K562 (cell line): Measurements from ENCODE around the gene FDX2. TPM values are rescaled to one million over a fixed set of nuclear protein-coding genes. Genes with fewer than 3 reads are reported as not detected.
A peak's percentile ranks its signal among the peaks of the same experiment; 100 is the strongest.

Experiments
- ARHGAP35 ChIP-seq: fragments of 450-650 bp; IDR thresholded peaks from 2 replicates; pipeline ENCODE4 v1.6.1; 2018; ENCODE audit not compliant: partially characterized antibody
- CCAR2 ChIP-seq: fragments of 200-400 bp; formaldehyde crosslinking; IDR thresholded peaks from 2 replicates; pipeline ENCODE4 v1.6.1; 2017; ENCODE audit warnings: mild to moderate bottlenecking, low read depth, low read length
- ETV1 ChIP-seq: fragments of 450-650 bp; conservative IDR thresholded peaks from 2 replicates; pipeline ENCODE4 v1.6.1; 2016; ENCODE audit warnings: missing genetic modification characterization, control low read depth, low read depth, missing compliant biosample characterization
- MXI1 ChIP-seq: IDR thresholded peaks from 2 replicates; pipeline ENCODE4 v1.6.1; 2011; ENCODE audit warnings: low read depth, mild to moderate bottlenecking, improper control_type of control experiment, low read length
- NR2C2 ChIP-seq, 2 experiments: fragments of 200-800 bp in 1 of 2; sonication (Bioruptor generic) in 1 of 2; sonication (generic) in 1 of 2; formaldehyde crosslinking in 1 of 2; IDR thresholded peaks; 2 replicates each; pipeline versions ENCODE4 v1.6.1 to v1.8.0; 2016 to 2022; ENCODE audit warnings: mild to moderate bottlenecking in 1 of 2, missing compliant biosample characterization in 1 of 2, missing genetic modification characterization in 1 of 2, missing genetic modification reagents in 1 of 2
- PHF8 ChIP-seq: fragments of 200-600 bp; sonication (generic); IDR thresholded peaks from 2 replicates; pipeline ENCODE4 v1.6.1; 2012; ENCODE audit warnings: mixed run types, mild to moderate bottlenecking, inconsistent platforms, low read length, moderate library complexity, borderline replicate concordance
- PHTF2 ChIP-seq: fragments of 250-450 bp; sonication (Bioruptor Pico); IDR thresholded peaks from 2 replicates; pipeline ENCODE4 v1.5.0; 2021; ENCODE audit warnings: mild to moderate bottlenecking
- POLR2G ChIP-seq: fragments of 200-400 bp; formaldehyde crosslinking; IDR thresholded peaks from 2 replicates; pipeline ENCODE4 v1.6.1; 2017; ENCODE audit warnings: low read depth, mild to moderate bottlenecking, antibody characterized with exemption, low read length, moderate library complexity
- SETDB1 ChIP-seq: IDR thresholded peaks from one replicate; pipeline ENCODE4 v1.6.1; 2012; ENCODE audit warnings: low read length, control low read depth, inconsistent platforms
- SOX6 ChIP-seq: fragments of 450-650 bp; IDR thresholded peaks from 2 replicates; pipeline ENCODE4 v1.6.1; 2014; ENCODE audit warnings: mild to moderate bottlenecking
- SRSF9 ChIP-seq: fragments of 200-400 bp; formaldehyde crosslinking; IDR thresholded peaks from 2 replicates; pipeline ENCODE4 v1.6.1; 2017; ENCODE audit warnings: low read depth, low read length, borderline replicate concordance
- TEAD2 ChIP-seq: fragments of 450-650 bp; IDR thresholded peaks from 2 replicates; pipeline ENCODE4 v1.6.1; 2016; ENCODE audit warnings: missing genetic modification characterization, control low read depth, missing compliant biosample characterization
- TSC22D4 ChIP-seq: fragments of 450-650 bp; IDR thresholded peaks from 2 replicates; pipeline ENCODE4 v1.6.1; 2016; ENCODE audit warnings: missing genetic modification characterization, missing biosample characterization, control low read depth
- ZNF197 ChIP-seq: fragments of 200-800 bp; sonication (Bioruptor generic); IDR thresholded peaks from 2 replicates; pipeline ENCODE4 v1.6.1; 2016; ENCODE audit warnings: low read depth, missing genetic modification characterization, missing compliant biosample characterization
- polyA plus RNA-seq, 8 experiments: library from polyadenylated mRNA; depleted of rRNA in 4 of 8; stranded (reverse) in 5 of 8; unstranded in 3 of 8; fragments of >200 nt; fragmentation: Nextera tagmentation in 2 of 8; fragmentation: Illumina TruSeq in 1 of 8; extraction: Ambion mirVana in 2 of 8; extraction: Trizol in 1 of 8; gene quantifications; 2 replicates each; pipeline versions ENCODE4 v1.2.1 to v1.2.3, GENCODE V29; 2011 to 2014; ENCODE audit warnings: inconsistent platforms in 1 of 8, missing spikeins in 1 of 8
- total RNA-seq, 7 experiments: library from RNA; depleted of rRNA in 6 of 7; stranded (reverse); fragments of >200 nt in 6 of 7; fragmentation: Illumina TruSeq in 2 of 7; extraction: Trizol in 2 of 7; gene quantifications; 2 replicates each; pipeline versions ENCODE4 v1.2.1 to v1.2.3, GENCODE V29; 2011 to 2021; ENCODE audit warnings: low replicate concordance in 1 of 7
- TF ChIP-seq, protein P1 (sequence below), 2 experiments: fragments of 450-650 bp; formaldehyde crosslinking in 1 of 2; IDR thresholded peaks; 2 replicates each; pipeline versions ENCODE4 v1.4.0 to v1.6.1; 2014 to 2020; ENCODE audit warnings: mild to moderate bottlenecking in 2 of 2, borderline replicate concordance in 1 of 2, low read depth in 1 of 2
- TF ChIP-seq, protein P2 (sequence below): fragments of 450-650 bp; IDR thresholded peaks from 2 replicates; pipeline ENCODE4 v1.6.1; 2017; ENCODE audit warnings: mild to moderate bottlenecking, moderate library complexity
- TF ChIP-seq, protein P3 (sequence below): fragments of 450-650 bp; formaldehyde crosslinking; IDR thresholded peaks from 2 replicates; pipeline ENCODE4 v1.4.0; 2022; ENCODE audit warnings: missing genetic modification characterization

FDX2 gene
- total and polyA plus RNA-seq, 9 of the 15 experiments (the other 6 are each of a cell fraction or from before 2014, with no cell fraction given), result 2.5 to 49.8 (median 29.7) TPM

DNA sequence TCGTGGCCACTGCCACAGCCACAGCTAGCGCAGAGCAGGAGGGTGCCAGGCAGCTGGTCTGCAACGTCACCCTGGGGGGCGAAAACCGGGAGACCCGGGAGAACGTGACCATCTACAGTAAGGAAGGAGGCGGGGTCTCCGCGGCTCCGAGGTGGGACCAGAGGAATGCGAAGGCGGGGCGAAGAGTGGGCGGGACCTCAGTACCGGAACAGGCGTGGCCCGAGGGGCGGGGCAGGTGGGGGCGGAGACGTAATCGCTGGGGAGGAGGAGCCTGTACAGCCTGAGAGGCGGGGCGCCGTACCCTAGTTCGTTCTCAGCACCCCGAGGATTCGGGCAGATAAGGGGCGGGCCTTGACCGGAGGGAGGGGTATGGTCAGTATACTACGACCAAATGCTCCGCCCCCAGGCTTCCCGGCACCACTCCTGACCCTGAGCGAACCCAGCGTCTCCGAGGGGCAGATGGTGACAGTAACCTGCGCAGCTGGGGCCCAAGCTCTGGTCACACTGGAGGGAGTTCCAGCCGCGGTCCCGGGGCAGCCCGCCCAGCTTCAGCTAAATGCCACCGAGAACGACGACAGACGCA is 23.5 kb downstream of the FDX2 start (continued):
- TF ChIP-seq, protein P1, sequence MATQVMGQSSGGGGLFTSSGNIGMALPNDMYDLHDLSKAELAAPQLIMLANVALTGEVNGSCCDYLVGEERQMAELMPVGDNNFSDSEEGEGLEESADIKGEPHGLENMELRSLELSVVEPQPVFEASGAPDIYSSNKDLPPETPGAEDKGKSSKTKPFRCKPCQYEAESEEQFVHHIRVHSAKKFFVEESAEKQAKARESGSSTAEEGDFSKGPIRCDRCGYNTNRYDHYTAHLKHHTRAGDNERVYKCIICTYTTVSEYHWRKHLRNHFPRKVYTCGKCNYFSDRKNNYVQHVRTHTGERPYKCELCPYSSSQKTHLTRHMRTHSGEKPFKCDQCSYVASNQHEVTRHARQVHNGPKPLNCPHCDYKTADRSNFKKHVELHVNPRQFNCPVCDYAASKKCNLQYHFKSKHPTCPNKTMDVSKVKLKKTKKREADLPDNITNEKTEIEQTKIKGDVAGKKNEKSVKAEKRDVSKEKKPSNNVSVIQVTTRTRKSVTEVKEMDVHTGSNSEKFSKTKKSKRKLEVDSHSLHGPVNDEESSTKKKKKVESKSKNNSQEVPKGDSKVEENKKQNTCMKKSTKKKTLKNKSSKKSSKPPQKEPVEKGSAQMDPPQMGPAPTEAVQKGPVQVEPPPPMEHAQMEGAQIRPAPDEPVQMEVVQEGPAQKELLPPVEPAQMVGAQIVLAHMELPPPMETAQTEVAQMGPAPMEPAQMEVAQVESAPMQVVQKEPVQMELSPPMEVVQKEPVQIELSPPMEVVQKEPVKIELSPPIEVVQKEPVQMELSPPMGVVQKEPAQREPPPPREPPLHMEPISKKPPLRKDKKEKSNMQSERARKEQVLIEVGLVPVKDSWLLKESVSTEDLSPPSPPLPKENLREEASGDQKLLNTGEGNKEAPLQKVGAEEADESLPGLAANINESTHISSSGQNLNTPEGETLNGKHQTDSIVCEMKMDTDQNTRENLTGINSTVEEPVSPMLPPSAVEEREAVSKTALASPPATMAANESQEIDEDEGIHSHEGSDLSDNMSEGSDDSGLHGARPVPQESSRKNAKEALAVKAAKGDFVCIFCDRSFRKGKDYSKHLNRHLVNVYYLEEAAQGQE (IDR thresholded peaks at IDR 0.05; ENCODE audit: borderline replicate concordance), result no peak
- TF ChIP-seq, protein P1 (CRISPR knock-in tag; IDR thresholded peaks at IDR 0.05; ENCODE audit: low read depth), result no peak
- TF ChIP-seq ZNF197 (no peak), TEAD2 (0 out of 2 replicates have a peak, but pooled peaks have one; percentile 9), ARHGAP35 (no peak), POLR2G (peak; percentile 71), ETV1 (tag) (0 out of 2 replicates have a peak, but pooled peaks have one; percentile 22), SRSF9 (no peak), SOX6 (no peak), NR2C2 (CRISPR knock-in tag; IDR thresholded peaks at IDR 0.05) (no peak), NR2C2 (tag; IDR thresholded peaks at IDR 0.05) (peak; percentile 74; the same call in 1 of the 2 replicates), MXI1 (no peak), SETDB1 (no peak), PHF8 (peak; percentile 41; the same call in 1 of the 2 replicates), TSC22D4 (no peak), CCAR2 (no peak), PHTF2 (CRISPR knock-in tag) (no peak)
- TF ChIP-seq, protein P2, sequence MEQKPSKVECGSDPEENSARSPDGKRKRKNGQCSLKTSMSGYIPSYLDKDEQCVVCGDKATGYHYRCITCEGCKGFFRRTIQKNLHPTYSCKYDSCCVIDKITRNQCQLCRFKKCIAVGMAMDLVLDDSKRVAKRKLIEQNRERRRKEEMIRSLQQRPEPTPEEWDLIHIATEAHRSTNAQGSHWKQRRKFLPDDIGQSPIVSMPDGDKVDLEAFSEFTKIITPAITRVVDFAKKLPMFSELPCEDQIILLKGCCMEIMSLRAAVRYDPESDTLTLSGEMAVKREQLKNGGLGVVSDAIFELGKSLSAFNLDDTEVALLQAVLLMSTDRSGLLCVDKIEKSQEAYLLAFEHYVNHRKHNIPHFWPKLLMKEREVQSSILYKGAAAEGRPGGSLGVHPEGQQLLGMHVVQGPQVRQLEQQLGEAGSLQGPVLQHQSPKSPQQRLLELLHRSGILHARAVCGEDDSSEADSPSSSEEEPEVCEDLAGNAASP, result no peak
- TF ChIP-seq, protein P3, sequence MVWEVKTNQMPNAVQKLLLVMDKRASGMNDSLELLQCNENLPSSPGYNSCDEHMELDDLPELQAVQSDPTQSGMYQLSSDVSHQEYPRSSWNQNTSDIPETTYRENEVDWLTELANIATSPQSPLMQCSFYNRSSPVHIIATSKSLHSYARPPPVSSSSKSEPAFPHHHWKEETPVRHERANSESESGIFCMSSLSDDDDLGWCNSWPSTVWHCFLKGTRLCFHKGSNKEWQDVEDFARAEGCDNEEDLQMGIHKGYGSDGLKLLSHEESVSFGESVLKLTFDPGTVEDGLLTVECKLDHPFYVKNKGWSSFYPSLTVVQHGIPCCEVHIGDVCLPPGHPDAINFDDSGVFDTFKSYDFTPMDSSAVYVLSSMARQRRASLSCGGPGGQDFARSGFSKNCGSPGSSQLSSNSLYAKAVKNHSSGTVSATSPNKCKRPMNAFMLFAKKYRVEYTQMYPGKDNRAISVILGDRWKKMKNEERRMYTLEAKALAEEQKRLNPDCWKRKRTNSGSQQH (CRISPR knock-in tag), result 0 out of 2 replicates have a peak, but pooled peaks have one; percentile 38
